ENCODE measurements around the gene HOPX. TPM values are rescaled to one million over a fixed set of nuclear protein-coding genes. Genes with fewer than 3 reads are reported as not detected.
"Not testable (repeated sequence)": the region's sequence is repeated elsewhere in the genome, so short reads cannot be mapped to it uniquely, and the experiment has no call there.

HOPX gene
- total and polyA plus RNA-seq, 4 donors = 137 to 353 (median 325) TPM

DNA sequence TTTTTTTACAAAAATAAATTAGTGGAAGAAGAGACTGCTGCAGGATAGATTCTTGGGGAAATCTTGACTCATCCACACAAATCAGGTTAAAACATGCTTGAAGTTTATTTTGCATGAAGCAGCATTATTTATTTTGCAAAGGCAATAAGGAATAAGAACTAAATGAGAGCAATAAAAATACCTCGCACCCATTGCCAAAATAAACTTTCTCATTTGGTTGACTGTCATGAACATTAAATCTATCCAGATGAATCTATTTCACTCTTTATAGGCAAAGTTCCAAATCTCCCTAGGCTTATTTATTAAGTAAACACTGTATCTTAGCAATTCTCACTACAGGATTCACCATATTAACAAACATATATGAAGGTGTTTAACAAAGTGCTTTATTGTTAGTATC lies 58.9 kb downstream of the HOPX start:
- Histone ChIP-seq H3K9me3 (ENCODE audit: control insufficient read depth, insufficient read depth, low read length) (no peaks in the 10 kb centered on the region), H3K27me3 (ENCODE audit: control insufficient read depth, insufficient read depth, low read length) (no peaks in the 10 kb centered on the region), H3K36me3 (ENCODE audit: control insufficient read depth, insufficient read depth, low read length) (no peaks in the 10 kb centered on the region), H3K4me3 (ENCODE audit: low read depth, low read length) (no peak overlapping the region), H3K4me1 (ENCODE audit: control insufficient read depth, insufficient read depth, low read length) (no peaks in the 10 kb centered on the region), H3K27ac (ENCODE audit: low read depth, low read length) (no peak overlapping the region)
- DNase-seq (ENCODE audit: low read depth in 4 of 6, low spot score in 6 of 6) = peak in 2 of 6 donors; percentile 18 to 24
- no CpG with 5 or more reads among the region's 1 CpG for WGBS (ENCODE audit: insufficient coverage)

DNA sequence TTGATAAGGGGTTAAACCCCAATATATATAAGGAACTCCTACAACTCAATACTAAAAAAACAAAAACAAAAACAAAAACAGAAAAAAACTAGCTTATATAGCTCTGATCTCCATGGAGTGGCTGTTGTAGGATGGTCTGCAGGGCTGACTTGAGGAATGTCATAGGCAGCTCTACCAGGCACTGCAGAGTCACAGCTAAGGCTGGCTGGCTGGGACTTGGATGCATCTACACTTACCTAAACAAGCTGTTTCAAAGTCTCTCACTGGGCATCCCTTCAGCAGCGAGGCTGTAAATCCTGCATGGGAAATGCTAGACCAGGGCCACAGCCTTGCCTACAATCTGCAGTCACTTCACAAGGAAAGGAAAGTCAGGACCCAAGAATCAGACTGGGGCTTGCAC lies 61.3 kb downstream of the HOPX start:
- H3K27ac ChIP-seq (ENCODE audit: low read depth, low read length) = no peak overlapping the region
- no peak overlapping the region for H3K4me3 ChIP-seq (ENCODE audit: low read depth, low read length)
- peak in 2 of 6 donors; percentile 18 to 36 for DNase-seq (ENCODE audit: low read depth in 4 of 6, low spot score in 6 of 6)
- no peaks in the 10 kb centered on the region for H3K27me3 ChIP-seq (ENCODE audit: control insufficient read depth, insufficient read depth, low read length)
- 38% methylated on average over 1 of the region's 1 CpG for WGBS (ENCODE audit: insufficient coverage)
- no peaks in the 10 kb centered on the region for H3K4me1 ChIP-seq (ENCODE audit: control insufficient read depth, insufficient read depth, low read length)
- H3K36me3 ChIP-seq (ENCODE audit: control insufficient read depth, insufficient read depth, low read length) = no peaks in the 10 kb centered on the region
- no peaks in the 10 kb centered on the region for H3K9me3 ChIP-seq (ENCODE audit: control insufficient read depth, insufficient read depth, low read length)

DNA sequence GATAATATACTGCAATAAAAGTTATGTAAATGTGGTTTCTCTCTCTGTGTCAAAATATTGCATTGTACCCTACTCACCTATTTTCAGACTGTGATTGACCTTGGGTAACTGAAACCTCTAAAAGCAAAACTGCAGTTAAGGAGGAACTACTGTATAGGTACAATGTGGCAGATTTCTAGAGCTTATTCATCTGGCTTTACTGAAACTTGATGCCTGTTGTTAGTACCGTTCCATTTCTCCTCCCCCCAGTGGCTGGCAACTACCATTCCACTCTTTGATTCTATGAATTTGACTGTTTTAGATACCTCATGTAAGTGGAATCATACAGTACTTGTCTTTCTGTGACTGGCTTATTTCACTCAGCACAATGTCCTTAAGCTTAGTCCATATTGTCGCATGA lies 61.9 kb downstream of the HOPX start:
- no peak overlapping the region for H3K27ac ChIP-seq (ENCODE audit: low read depth, low read length)
- H3K4me3 ChIP-seq (ENCODE audit: low read depth, low read length) = no peak overlapping the region
- no peaks in the 10 kb centered on the region for H3K4me1 ChIP-seq (ENCODE audit: control insufficient read depth, insufficient read depth, low read length)
- WGBS (ENCODE audit: insufficient coverage) = no CpG with 5 or more reads among the region's 2 CpGs
- H3K9me3 ChIP-seq (ENCODE audit: control insufficient read depth, insufficient read depth, low read length) = no peaks in the 10 kb centered on the region
- H3K27me3 ChIP-seq (ENCODE audit: control insufficient read depth, insufficient read depth, low read length) = no peaks in the 10 kb centered on the region
- no peaks in the 10 kb centered on the region for H3K36me3 ChIP-seq (ENCODE audit: control insufficient read depth, insufficient read depth, low read length)
- DNase-seq (ENCODE audit: low read depth in 4 of 6, low spot score in 6 of 6) = no peak

DNA sequence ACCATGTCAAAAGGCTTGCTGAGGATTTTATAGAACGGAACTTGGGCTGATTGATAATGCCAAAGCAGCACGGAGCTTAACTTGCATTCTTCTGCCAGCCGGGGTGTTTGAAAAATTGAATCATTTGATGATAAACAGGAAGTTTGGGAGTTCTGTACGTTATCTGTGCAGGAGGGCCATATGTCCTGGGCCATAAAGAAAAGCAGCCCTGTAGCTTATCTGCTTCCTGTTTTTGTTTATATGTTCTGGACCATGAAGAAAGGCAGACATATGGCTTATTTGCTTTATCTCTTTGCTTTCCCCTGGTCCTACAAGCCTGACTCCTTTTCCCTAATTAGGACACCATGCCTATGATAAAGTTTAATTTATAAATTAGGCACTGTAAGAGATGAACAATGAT lies 62.4 kb downstream of the HOPX start:
- Histone ChIP-seq H3K36me3 (ENCODE audit: control insufficient read depth, insufficient read depth, low read length) (no peaks in the 10 kb centered on the region), H3K4me3 (ENCODE audit: low read depth, low read length) (no peak overlapping the region), H3K4me1 (ENCODE audit: control insufficient read depth, insufficient read depth, low read length) (no peaks in the 10 kb centered on the region), H3K27ac (ENCODE audit: low read depth, low read length) (no peak overlapping the region), H3K9me3 (ENCODE audit: control insufficient read depth, insufficient read depth, low read length) (no peaks in the 10 kb centered on the region), H3K27me3 (ENCODE audit: control insufficient read depth, insufficient read depth, low read length) (no peaks in the 10 kb centered on the region)
- 72% methylated on average over 4 of the region's 4 CpGs for WGBS (ENCODE audit: insufficient coverage)
- no peak for DNase-seq (ENCODE audit: low read depth in 4 of 6, low spot score in 6 of 6)

DNA sequence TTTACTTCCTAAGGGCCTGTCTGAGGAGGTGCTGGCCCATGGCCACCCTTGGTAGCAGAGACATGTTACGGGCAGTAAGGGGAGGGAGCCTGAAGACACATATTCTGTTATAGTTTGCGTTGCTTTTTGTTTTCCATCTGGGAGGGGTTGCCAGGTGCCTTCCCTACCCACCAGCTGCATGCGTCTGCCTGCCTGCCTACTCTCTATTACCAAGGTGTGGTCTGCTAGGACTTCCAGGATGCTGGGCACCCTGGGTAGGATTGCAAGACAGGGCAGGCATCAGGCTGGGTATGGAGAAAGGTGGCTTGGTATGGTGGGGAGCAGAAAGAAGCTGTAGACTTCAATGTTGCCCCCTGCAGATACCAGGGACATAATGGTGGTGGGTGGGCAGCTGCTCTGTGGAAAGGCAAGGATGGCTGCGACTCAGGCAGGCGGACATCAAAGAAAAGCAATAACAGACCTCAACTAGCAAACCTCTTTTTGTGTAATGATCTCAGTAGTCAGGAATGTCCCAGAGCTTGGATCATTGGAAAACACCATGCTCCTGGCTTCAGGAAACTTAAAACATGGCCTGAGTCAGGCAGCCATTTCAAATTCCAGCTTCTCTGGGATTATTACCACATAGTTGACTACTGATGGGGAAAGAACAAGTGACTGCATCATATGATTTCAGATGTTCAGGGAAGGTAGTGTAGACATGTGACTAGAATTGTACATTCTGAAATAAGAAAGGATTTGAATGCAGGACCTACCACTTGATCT lies 67.8 kb downstream of the HOPX start:
- DNase-seq (ENCODE audit: low read depth in 4 of 6, low spot score in 6 of 6) = no peak
- H3K4me1 ChIP-seq (ENCODE audit: control insufficient read depth, insufficient read depth, low read length) = no peaks in the 10 kb centered on the region
- no peak overlapping the region for H3K27ac ChIP-seq (ENCODE audit: low read depth, low read length)
- no peaks in the 10 kb centered on the region for H3K36me3 ChIP-seq (ENCODE audit: control insufficient read depth, insufficient read depth, low read length)
- no peaks in the 10 kb centered on the region for H3K9me3 ChIP-seq (ENCODE audit: control insufficient read depth, insufficient read depth, low read length)
- no peak overlapping the region for H3K4me3 ChIP-seq (ENCODE audit: low read depth, low read length)
- no peaks in the 10 kb centered on the region for H3K27me3 ChIP-seq (ENCODE audit: control insufficient read depth, insufficient read depth, low read length)
- WGBS (ENCODE audit: insufficient coverage) = 100% methylated on average over 1 of the region's 5 CpGs

DNA sequence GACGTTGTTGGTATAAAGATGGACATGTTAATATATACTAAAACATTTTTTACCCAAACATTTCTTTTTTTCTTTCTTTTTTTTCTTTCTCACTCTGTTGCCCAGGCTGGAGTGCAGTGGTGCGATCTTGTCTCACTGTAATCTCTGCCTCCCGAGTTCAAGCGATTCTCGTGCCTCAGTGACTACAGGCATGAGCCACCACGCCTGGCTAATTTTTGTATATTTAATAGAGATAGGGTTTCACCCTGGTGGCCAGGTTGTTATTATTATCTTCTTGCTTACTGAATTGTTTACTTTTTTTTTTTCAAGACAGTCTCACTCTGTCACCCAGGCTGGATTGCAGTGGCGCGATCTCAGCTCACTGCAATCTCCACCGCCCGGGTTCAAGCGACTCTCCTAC lies 68.8 kb downstream of the HOPX start:
- Histone ChIP-seq H3K27ac (ENCODE audit: low read depth, low read length) (no peak overlapping the region), H3K27me3 (ENCODE audit: control insufficient read depth, insufficient read depth, low read length) (no peaks in the 10 kb centered on the region), H3K36me3 (ENCODE audit: control insufficient read depth, insufficient read depth, low read length) (no peaks in the 10 kb centered on the region), H3K4me1 (ENCODE audit: control insufficient read depth, insufficient read depth, low read length) (no peaks in the 10 kb centered on the region), H3K9me3 (ENCODE audit: control insufficient read depth, insufficient read depth, low read length) (no peaks in the 10 kb centered on the region), H3K4me3 (ENCODE audit: low read depth, low read length) (no peak overlapping the region)
- DNase-seq (ENCODE audit: low read depth in 4 of 6, low spot score in 6 of 6) = no peak
- WGBS (ENCODE audit: insufficient coverage) = 93% methylated on average over 2 of the region's 11 CpGs

DNA sequence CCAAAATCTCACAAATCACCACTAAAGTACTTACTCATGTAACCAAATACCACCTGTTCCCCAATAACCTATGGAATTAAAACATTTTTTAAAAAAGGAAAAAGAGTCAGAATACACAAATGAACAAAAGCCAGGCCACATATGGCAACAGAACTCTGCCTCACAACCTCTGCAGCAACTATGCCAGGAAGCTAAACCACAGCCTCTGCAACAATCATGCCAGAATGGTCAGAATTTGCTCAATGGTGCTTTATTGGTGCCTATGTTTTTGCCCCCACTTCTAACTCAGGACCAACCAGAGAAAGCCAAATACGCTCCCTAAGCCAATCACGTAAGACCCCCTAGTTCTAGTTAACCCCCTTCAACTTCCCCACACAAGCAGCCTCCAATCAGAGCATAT lies 69.6 kb downstream of the HOPX start:
- Histone ChIP-seq H3K9me3 (ENCODE audit: control insufficient read depth, insufficient read depth, low read length) (no peaks in the 10 kb centered on the region), H3K36me3 (ENCODE audit: control insufficient read depth, insufficient read depth, low read length) (no peaks in the 10 kb centered on the region), H3K27ac (ENCODE audit: low read depth, low read length) (no peak overlapping the region), H3K27me3 (ENCODE audit: control insufficient read depth, insufficient read depth, low read length) (no peaks in the 10 kb centered on the region), H3K4me3 (ENCODE audit: low read depth, low read length) (no peak overlapping the region), H3K4me1 (ENCODE audit: control insufficient read depth, insufficient read depth, low read length) (no peaks in the 10 kb centered on the region)
- DNase-seq (ENCODE audit: low read depth in 4 of 6, low spot score in 6 of 6) = no peak
- WGBS (ENCODE audit: insufficient coverage) = 56% methylated on average over 2 of the region's 2 CpGs

DNA sequence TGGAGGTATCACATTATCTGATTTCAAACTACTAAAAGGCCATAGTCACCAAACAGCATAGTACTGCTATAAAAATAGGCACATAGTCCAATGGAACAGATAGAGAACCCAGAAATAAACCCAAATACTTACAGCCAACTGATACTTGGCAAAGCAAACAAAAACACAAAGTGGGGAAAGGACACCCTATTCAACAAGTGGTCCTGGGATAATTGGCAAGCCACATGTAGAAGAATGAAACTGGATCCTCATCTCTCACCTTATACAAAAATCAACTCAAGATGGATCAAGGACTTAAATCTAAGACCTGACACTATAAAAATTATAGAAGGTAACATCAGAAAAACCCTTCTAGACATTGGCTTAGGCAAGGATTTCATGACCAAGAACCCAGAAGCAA lies 70.9 kb downstream of the HOPX start:
- not testable (repeated sequence) for H3K4me1 ChIP-seq (ENCODE audit: control insufficient read depth, insufficient read depth, low read length); H3K27me3 ChIP-seq (ENCODE audit: control insufficient read depth, insufficient read depth, low read length); H3K4me3 ChIP-seq (ENCODE audit: low read depth, low read length); H3K27ac ChIP-seq (ENCODE audit: low read depth, low read length); DNase-seq (ENCODE audit: low read depth in 4 of 6, low spot score in 6 of 6); H3K9me3 ChIP-seq (ENCODE audit: control insufficient read depth, insufficient read depth, low read length); H3K36me3 ChIP-seq (ENCODE audit: control insufficient read depth, insufficient read depth, low read length)

DNA sequence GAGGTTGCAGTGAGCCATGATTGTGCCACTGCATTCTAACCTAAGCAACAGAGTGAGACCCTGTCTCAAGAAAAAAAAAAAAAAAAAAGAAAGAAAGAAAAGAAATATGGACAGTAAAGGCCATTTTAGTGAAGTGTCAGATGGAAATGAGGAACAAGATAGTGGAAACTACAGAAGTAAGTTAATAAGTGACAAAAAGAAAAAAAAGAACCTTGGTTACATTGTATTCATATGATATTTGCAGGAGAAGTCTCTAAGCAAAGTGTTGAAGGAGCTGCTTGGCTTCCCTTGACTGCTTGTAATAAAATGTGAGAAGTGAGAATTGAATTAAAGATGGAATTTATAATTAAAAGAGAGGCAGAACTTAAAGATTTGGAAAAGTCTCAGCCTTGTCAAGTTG lies 73.2 kb downstream of the HOPX start:
- H3K9me3 ChIP-seq (ENCODE audit: control insufficient read depth, insufficient read depth, low read length) = no peaks in the 10 kb centered on the region
- H3K27me3 ChIP-seq (ENCODE audit: control insufficient read depth, insufficient read depth, low read length) = no peaks in the 10 kb centered on the region
- no peak for DNase-seq (ENCODE audit: low read depth in 4 of 6, low spot score in 6 of 6)
- H3K4me3 ChIP-seq (ENCODE audit: low read depth, low read length) = no peak overlapping the region
- no peak overlapping the region for H3K27ac ChIP-seq (ENCODE audit: low read depth, low read length)
- H3K36me3 ChIP-seq (ENCODE audit: control insufficient read depth, insufficient read depth, low read length) = no peaks in the 10 kb centered on the region
- H3K4me1 ChIP-seq (ENCODE audit: control insufficient read depth, insufficient read depth, low read length) = no peaks in the 10 kb centered on the region

DNA sequence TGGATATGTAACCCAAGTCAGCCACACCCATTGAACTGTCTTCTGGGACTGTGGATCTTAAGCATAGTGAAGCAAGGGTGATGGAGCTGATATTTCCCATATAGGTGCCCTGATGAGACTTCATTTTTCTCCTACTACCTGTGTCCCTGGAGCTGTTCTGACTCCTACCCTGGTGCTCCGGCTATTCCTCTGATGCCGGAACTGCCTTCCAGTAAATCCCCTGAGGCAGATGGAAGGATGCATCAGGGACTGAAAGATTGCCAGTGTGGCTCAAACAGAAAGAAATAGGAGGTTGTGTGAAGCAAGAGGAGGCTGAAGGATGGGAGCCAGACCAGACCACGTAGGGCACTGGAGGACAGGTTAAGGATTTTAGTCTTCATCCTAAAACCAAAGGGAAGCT lies 74.7 kb downstream of the HOPX start:
- Histone ChIP-seq H3K9me3 (ENCODE audit: control insufficient read depth, insufficient read depth, low read length) (no peaks in the 10 kb centered on the region), H3K4me1 (ENCODE audit: control insufficient read depth, insufficient read depth, low read length) (no peaks in the 10 kb centered on the region), H3K36me3 (ENCODE audit: control insufficient read depth, insufficient read depth, low read length) (no peaks in the 10 kb centered on the region), H3K4me3 (ENCODE audit: low read depth, low read length) (no peak overlapping the region), H3K27ac (ENCODE audit: low read depth, low read length) (no peak overlapping the region), H3K27me3 (ENCODE audit: control insufficient read depth, insufficient read depth, low read length) (no peaks in the 10 kb centered on the region)
- 49% methylated on average over 3 of the region's 3 CpGs for WGBS (ENCODE audit: insufficient coverage)
- no peak for DNase-seq (ENCODE audit: low read depth in 4 of 6, low spot score in 6 of 6)
